ENCODE results near the gene FAM234A. TPM values are rescaled to one million over a fixed set of nuclear protein-coding genes. Genes with fewer than 3 reads are reported as not detected.
A peak's percentile ranks its signal among the peaks of the same experiment; 100 is the strongest.
"Not testable (repeated sequence)": the region's sequence is repeated elsewhere in the genome, so short reads cannot be mapped to it uniquely, and the experiment has no call there.

FAM234A gene
- total and polyA plus RNA-seq, 4 donors, result 34.8 to 66.3 (median 58.2) TPM

GRCh38 chr16:228852-229730 lies 5.5 kb upstream of the FAM234A start, which contains the start of gene LUC7L:
TSS of gene LUC7L (minus strand) at chr16:229449. CDS start at chr16:229339, 110 bp downstream.
- Histone ChIP-seq H3K9me3 (ENCODE audit: control insufficient read depth, insufficient read depth, low read length) (no peaks in the 10 kb centered on the region), H3K27ac (ENCODE audit: low read depth, low read length) (peak within 1 kb of the TSS; percentile 98), H3K36me3 (ENCODE audit: control insufficient read depth, insufficient read depth, low read length) (peaks cover 23% of the 10 kb centered on the region), H3K27me3 (ENCODE audit: control insufficient read depth, insufficient read depth, low read length) (no peaks in the 10 kb centered on the region), H3K4me1 (ENCODE audit: control insufficient read depth, insufficient read depth, low read length) (peaks cover 14% of the 10 kb centered on the region), H3K4me3 (ENCODE audit: low read depth, low read length) (peak within 1 kb of the TSS; percentile 94)
- WGBS (ENCODE audit: insufficient coverage), result under 1% methylated on average over 75 of the region's 88 CpGs
- DNase-seq (ENCODE audit: low read depth in 4 of 6, low spot score in 6 of 6), result peak; percentile 88 to 98 (median 92)

- Histone ChIP-seq H3K4me1 (ENCODE audit: control insufficient read depth, insufficient read depth, low read length) (peaks cover 17% of the 10 kb centered on the region), H3K27me3 (ENCODE audit: control insufficient read depth, insufficient read depth, low read length) (no peaks in the 10 kb centered on the region), H3K9me3 (ENCODE audit: control insufficient read depth, insufficient read depth, low read length) (no peaks in the 10 kb centered on the region), H3K27ac (ENCODE audit: low read depth, low read length) (no peak overlapping the region), H3K36me3 (ENCODE audit: control insufficient read depth, insufficient read depth, low read length) (peaks cover 18% of the 10 kb centered on the region), H3K4me3 (ENCODE audit: low read depth, low read length) (peak overlapping the region; percentile 94)
- 53% methylated on average over 4 of the region's 22 CpGs for whole genome bisulfite sequencing (ENCODE audit: insufficient coverage)
- no peak for DNase-seq (ENCODE audit: low read depth in 4 of 6, low spot score in 6 of 6)
Measured at GRCh38 chr16:229731-230281, 4.8 kb upstream of the FAM234A start.

GRCh38 chr16:230351-230750 lies 4.3 kb upstream of the FAM234A start:
- not testable (repeated sequence) for H3K27me3 ChIP-seq (ENCODE audit: control insufficient read depth, insufficient read depth, low read length); DNase-seq (ENCODE audit: low read depth in 4 of 6, low spot score in 6 of 6); H3K4me3 ChIP-seq (ENCODE audit: low read depth, low read length); H3K9me3 ChIP-seq (ENCODE audit: control insufficient read depth, insufficient read depth, low read length); H3K27ac ChIP-seq (ENCODE audit: low read depth, low read length)
- WGBS (ENCODE audit: insufficient coverage), result 95% methylated on average over 18 of the region's 18 CpGs
- H3K36me3 ChIP-seq (ENCODE audit: control insufficient read depth, insufficient read depth, low read length), result peaks cover 13% of the 10 kb centered on the region
- H3K4me1 ChIP-seq (ENCODE audit: control insufficient read depth, insufficient read depth, low read length), result peaks cover 22% of the 10 kb centered on the region

GRCh38 chr16:230949-231348 lies 3.7 kb upstream of the FAM234A start:
- Histone ChIP-seq H3K36me3 (ENCODE audit: control insufficient read depth, insufficient read depth, low read length) (peaks cover 8% of the 10 kb centered on the region), H3K4me1 (ENCODE audit: control insufficient read depth, insufficient read depth, low read length) (peaks cover 27% of the 10 kb centered on the region), H3K27ac (ENCODE audit: low read depth, low read length) (no peak overlapping the region), H3K27me3 (ENCODE audit: control insufficient read depth, insufficient read depth, low read length) (no peaks in the 10 kb centered on the region), H3K4me3 (ENCODE audit: low read depth, low read length) (no peak overlapping the region), H3K9me3 (ENCODE audit: control insufficient read depth, insufficient read depth, low read length) (no peaks in the 10 kb centered on the region)
- DNase-seq (ENCODE audit: low read depth in 4 of 6, low spot score in 6 of 6), result no peak
- 80% methylated on average over 17 of the region's 22 CpGs for WGBS (ENCODE audit: insufficient coverage)

- H3K4me3 ChIP-seq (ENCODE audit: low read depth, low read length), result no peak overlapping the region
- H3K36me3 ChIP-seq (ENCODE audit: control insufficient read depth, insufficient read depth, low read length), result peaks cover 1% of the 10 kb centered on the region
- DNase-seq (ENCODE audit: low read depth in 4 of 6, low spot score in 6 of 6), result peak in 3 of 6 donors; percentile 3 to 61 (median 5)
- H3K27ac ChIP-seq (ENCODE audit: low read depth, low read length), result peak overlapping the region; percentile 57
- H3K9me3 ChIP-seq (ENCODE audit: control insufficient read depth, insufficient read depth, low read length), result no peaks in the 10 kb centered on the region
- 50% methylated on average over 1 of the region's 3 CpGs for WGBS (ENCODE audit: insufficient coverage)
- H3K27me3 ChIP-seq (ENCODE audit: control insufficient read depth, insufficient read depth, low read length), result no peaks in the 10 kb centered on the region
- peaks cover 11% of the 10 kb centered on the region for H3K4me1 ChIP-seq (ENCODE audit: control insufficient read depth, insufficient read depth, low read length)
Measured at GRCh38 chr16:239948-240277, 5.3 kb downstream of the FAM234A start.

- Histone ChIP-seq H3K36me3 (ENCODE audit: control insufficient read depth, insufficient read depth, low read length) (peaks cover 4% of the 10 kb centered on the region), H3K27ac (ENCODE audit: low read depth, low read length) (no peak overlapping the region), H3K9me3 (ENCODE audit: control insufficient read depth, insufficient read depth, low read length) (no peaks in the 10 kb centered on the region), H3K27me3 (ENCODE audit: control insufficient read depth, insufficient read depth, low read length) (no peaks in the 10 kb centered on the region), H3K4me3 (ENCODE audit: low read depth, low read length) (no peak overlapping the region), H3K4me1 (ENCODE audit: control insufficient read depth, insufficient read depth, low read length) (peaks cover 5% of the 10 kb centered on the region)
- WGBS (ENCODE audit: insufficient coverage), result no CpG with 5 or more reads among the region's 8 CpGs
- no peak for DNase-seq (ENCODE audit: low read depth in 4 of 6, low spot score in 6 of 6)
Measured at GRCh38 chr16:240559-240958, 5.9 kb downstream of the FAM234A start.

GRCh38 chr16:242281-242680 lies 7.7 kb downstream of the FAM234A start:
- DNase-seq (ENCODE audit: low read depth in 4 of 6, low spot score in 6 of 6), result no peak
- no CpG with 5 or more reads among the region's 10 CpGs for WGBS (ENCODE audit: insufficient coverage)

GRCh38 chr16:243348-243747 lies 8.7 kb downstream of the FAM234A start:
- Histone ChIP-seq H3K9me3 (ENCODE audit: control insufficient read depth, insufficient read depth, low read length) (no peaks in the 10 kb centered on the region), H3K27me3 (ENCODE audit: control insufficient read depth, insufficient read depth, low read length) (no peaks in the 10 kb centered on the region), H3K4me3 (ENCODE audit: low read depth, low read length) (no peak overlapping the region), H3K27ac (ENCODE audit: low read depth, low read length) (no peak overlapping the region), H3K4me1 (ENCODE audit: control insufficient read depth, insufficient read depth, low read length) (no peaks in the 10 kb centered on the region), H3K36me3 (ENCODE audit: control insufficient read depth, insufficient read depth, low read length) (peaks cover 8% of the 10 kb centered on the region)
- DNase-seq (ENCODE audit: low read depth in 4 of 6, low spot score in 6 of 6), result no peak
- WGBS (ENCODE audit: insufficient coverage), result 100% methylated on average over 2 of the region's 4 CpGs

More at GRCh38 chr16:242281-242680, 7.7 kb downstream of the FAM234A start:
- peaks cover 8% of the 10 kb centered on the region for H3K36me3 ChIP-seq (ENCODE audit: control insufficient read depth, insufficient read depth, low read length)
- H3K27ac ChIP-seq (ENCODE audit: low read depth, low read length), result no peak overlapping the region
- H3K27me3 ChIP-seq (ENCODE audit: control insufficient read depth, insufficient read depth, low read length), result no peaks in the 10 kb centered on the region
- H3K9me3 ChIP-seq (ENCODE audit: control insufficient read depth, insufficient read depth, low read length), result no peaks in the 10 kb centered on the region
- H3K4me1 ChIP-seq (ENCODE audit: control insufficient read depth, insufficient read depth, low read length), result no peaks in the 10 kb centered on the region
- no peak overlapping the region for H3K4me3 ChIP-seq (ENCODE audit: low read depth, low read length)

- Histone ChIP-seq H3K4me1 (ENCODE audit: control insufficient read depth, insufficient read depth, low read length) (no peaks in the 10 kb centered on the region), H3K9me3 (ENCODE audit: control insufficient read depth, insufficient read depth, low read length) (no peaks in the 10 kb centered on the region), H3K27me3 (ENCODE audit: control insufficient read depth, insufficient read depth, low read length) (no peaks in the 10 kb centered on the region), H3K4me3 (ENCODE audit: low read depth, low read length) (no peak overlapping the region), H3K27ac (ENCODE audit: low read depth, low read length) (no peak overlapping the region), H3K36me3 (ENCODE audit: control insufficient read depth, insufficient read depth, low read length) (peaks cover 18% of the 10 kb centered on the region)
- WGBS (ENCODE audit: insufficient coverage), result 94% methylated on average over 7 of the region's 9 CpGs
- DNase-seq (ENCODE audit: low read depth in 4 of 6, low spot score in 6 of 6), result no peak
Measured at GRCh38 chr16:245105-245504, 10.5 kb downstream of the FAM234A start.

- no peak overlapping the region for H3K27ac ChIP-seq (ENCODE audit: low read depth, low read length)
- no peak overlapping the region for H3K4me3 ChIP-seq (ENCODE audit: low read depth, low read length)
- H3K4me1 ChIP-seq (ENCODE audit: control insufficient read depth, insufficient read depth, low read length), result no peaks in the 10 kb centered on the region
- 96% methylated on average over 5 of the region's 12 CpGs for WGBS (ENCODE audit: insufficient coverage)
- no peak for DNase-seq (ENCODE audit: low read depth in 4 of 6, low spot score in 6 of 6)
- no peaks in the 10 kb centered on the region for H3K9me3 ChIP-seq (ENCODE audit: control insufficient read depth, insufficient read depth, low read length)
- H3K27me3 ChIP-seq (ENCODE audit: control insufficient read depth, insufficient read depth, low read length), result no peaks in the 10 kb centered on the region
- H3K36me3 ChIP-seq (ENCODE audit: control insufficient read depth, insufficient read depth, low read length), result peaks cover 32% of the 10 kb centered on the region
Measured at GRCh38 chr16:247027-247426, 12.4 kb downstream of the FAM234A start.
